Mucosa of descending colon (tissue), 3 donors: ENCODE measurements around the gene MASP2. TPM values are rescaled to one million over a fixed set of nuclear protein-coding genes. Genes with fewer than 3 reads are reported as not detected.

Source experiments
- ATAC-seq: fragments of 200-7000 bp; cut with Tn5 transposase; one replicate; pipeline ENCODE4 v1.9.1; 2020; ENCODE audit warnings: mild to moderate bottlenecking, moderate library complexity
- DNase-seq, 3 donors: peaks; one replicate each; pipeline ENCODE4 v3.0.0-alpha.2; 2020
- H3K36me3 ChIP-seq: fragments of 200-600 bp; one replicate; pipeline ENCODE4 v1.8.0; 2021; ENCODE audit warnings: low read depth, mild to moderate bottlenecking
- H3K4me1 ChIP-seq: fragments of 200-600 bp; one replicate; pipeline ENCODE4 v1.8.0; 2021; ENCODE audit warnings: low read depth, mild to moderate bottlenecking
- H3K4me3 ChIP-seq: fragments of 200-600 bp; one replicate; pipeline ENCODE4 v1.8.0; 2021; ENCODE audit warnings: mild to moderate bottlenecking
- H3K9me3 ChIP-seq: fragments of 200-600 bp; one replicate; pipeline ENCODE4 v1.8.0; 2021; ENCODE audit warnings: mild to moderate bottlenecking
- CTCF ChIP-seq: fragments of 200-600 bp; IDR thresholded peaks from one replicate; pipeline ENCODE4 v1.8.0; 2022; ENCODE audit warnings: antibody characterized with exemption, mild to moderate bottlenecking
- intact Hi-C, 2 donors: fragments of 100-400 bp; cut with DNase I in 1 of 2; cut with micrococcal nuclease in 1 of 2; formaldehyde crosslinking; loops; one replicate each; pipeline versions ENCODE4 v1.11.0 to v1.11.1; 2022; cut with DNase I, micrococcal nuclease
- total RNA-seq, 3 donors: library from RNA; stranded (reverse); fragmentation: NEBNext Ultra II Directional in 2 of 3; extraction: Animal tissue kit (Norgen Biotek cat#: 25700) in 2 of 3; gene quantifications; one replicate each; pipeline versions ENCODE4 v1.2.1 to v1.2.4, GENCODE V29; 2021 to 2023
- donor health status: DM: no; HTN: no; CAD: no; lungs with moderate emphysema.
- donor health status: DM: no; HTN: no; CAD: no.
- donor health status: DM: no; HTN: yes; CAD: no.

Gene MASP2
- total RNA-seq, 3 donors from 2014 or later = not detected

- no peak for DNase-seq
- ATAC-seq = no peak
- TF ChIP-seq CTCF = no peak
- Histone ChIP-seq H3K4me3 (no peak overlapping the region), H3K9me3 (no peaks in the 10 kb centered on the region), H3K4me1 (peaks cover 11% of the 10 kb centered on the region), H3K36me3 (no peaks in the 10 kb centered on the region)
- intact Hi-C loops = no loop called here
These were observed 8.6 kb upstream of the MASP2 start for GRCh38 chr1:11055676-11056075.

- ATAC-seq (no peak), DNase-seq (no peak)
- H3K9me3 ChIP-seq = no peaks in the 10 kb centered on the region
- intact Hi-C loops = no loop called here
- TF ChIP-seq CTCF = no peak
- peaks cover 11% of the 10 kb centered on the region for H3K4me1 ChIP-seq
- H3K36me3 ChIP-seq = no peaks in the 10 kb centered on the region
- no peak overlapping the region for H3K4me3 ChIP-seq
These were observed 7.6 kb upstream of the MASP2 start for GRCh38 chr1:11054666-11055065.

GRCh38 chr1:11054181-11054580, 7.1 kb upstream of the MASP2 start:
- intact Hi-C loops = no loop called here

GRCh38 chr1:11053758-11054137, 6.7 kb upstream of the MASP2 start:
- intact Hi-C loops = no loop called here
- ATAC-seq (peak; percentile 17), DNase-seq (no peak)
- Histone ChIP-seq H3K4me3 (no peak overlapping the region), H3K4me1 (peaks cover 5% of the 10 kb centered on the region), H3K9me3 (no peaks in the 10 kb centered on the region), H3K36me3 (no peaks in the 10 kb centered on the region)
- no peak for TF ChIP-seq CTCF

More at GRCh38 chr1:11054181-11054580, 7.1 kb upstream of the MASP2 start:
- no peaks in the 10 kb centered on the region for H3K36me3 ChIP-seq
- TF ChIP-seq CTCF = no peak
- DNase-seq (no peak), ATAC-seq (no peak)
- no peaks in the 10 kb centered on the region for H3K9me3 ChIP-seq
- peaks cover 9% of the 10 kb centered on the region for H3K4me1 ChIP-seq
- H3K4me3 ChIP-seq = no peak overlapping the region

GRCh38 chr1:11052839-11053757, 6.1 kb upstream of the MASP2 start:
- DNase-seq (no peak), ATAC-seq (peak; percentile 49)
- intact Hi-C loops = no loop called here
- Histone ChIP-seq H3K9me3 (no peaks in the 10 kb centered on the region), H3K4me1 (peaks cover 3% of the 10 kb centered on the region), H3K4me3 (no peak overlapping the region), H3K36me3 (no peaks in the 10 kb centered on the region)
- TF ChIP-seq CTCF = no peak
